Measurements from ENCODE around the gene TBCA. TPM values are rescaled to one million over a fixed set of nuclear protein-coding genes. Genes with fewer than 3 reads are reported as not detected.

The TBCA gene
- total RNA-seq, 4 donors from 2014 or later, result 140 to 203 (median 167) TPM

DNA sequence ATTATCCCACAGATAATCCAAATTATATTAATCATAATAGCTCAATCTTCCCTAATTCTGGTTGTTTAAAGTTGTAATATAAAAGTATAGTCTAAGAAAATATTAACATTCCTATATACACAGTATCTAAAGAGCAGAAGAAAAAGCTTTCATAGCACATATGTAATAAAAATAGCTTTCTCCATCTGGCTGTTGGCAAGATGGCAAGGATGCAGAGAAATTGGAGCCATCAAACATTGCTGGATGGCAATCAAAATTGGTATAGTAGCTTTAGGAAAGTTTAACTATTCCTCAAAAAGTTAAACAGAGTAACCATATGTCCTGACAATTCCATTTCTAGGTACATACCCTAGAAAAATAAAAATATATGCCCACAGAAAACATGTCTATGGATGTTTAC, 66.8 kb downstream of the TBCA start:
- TF ChIP-seq, protein P1, sequence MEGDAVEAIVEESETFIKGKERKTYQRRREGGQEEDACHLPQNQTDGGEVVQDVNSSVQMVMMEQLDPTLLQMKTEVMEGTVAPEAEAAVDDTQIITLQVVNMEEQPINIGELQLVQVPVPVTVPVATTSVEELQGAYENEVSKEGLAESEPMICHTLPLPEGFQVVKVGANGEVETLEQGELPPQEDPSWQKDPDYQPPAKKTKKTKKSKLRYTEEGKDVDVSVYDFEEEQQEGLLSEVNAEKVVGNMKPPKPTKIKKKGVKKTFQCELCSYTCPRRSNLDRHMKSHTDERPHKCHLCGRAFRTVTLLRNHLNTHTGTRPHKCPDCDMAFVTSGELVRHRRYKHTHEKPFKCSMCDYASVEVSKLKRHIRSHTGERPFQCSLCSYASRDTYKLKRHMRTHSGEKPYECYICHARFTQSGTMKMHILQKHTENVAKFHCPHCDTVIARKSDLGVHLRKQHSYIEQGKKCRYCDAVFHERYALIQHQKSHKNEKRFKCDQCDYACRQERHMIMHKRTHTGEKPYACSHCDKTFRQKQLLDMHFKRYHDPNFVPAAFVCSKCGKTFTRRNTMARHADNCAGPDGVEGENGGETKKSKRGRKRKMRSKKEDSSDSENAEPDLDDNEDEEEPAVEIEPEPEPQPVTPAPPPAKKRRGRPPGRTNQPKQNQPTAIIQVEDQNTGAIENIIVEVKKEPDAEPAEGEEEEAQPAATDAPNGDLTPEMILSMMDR (IDR thresholded peaks at IDR 0.05; ENCODE audit: low read depth), result no peak

DNA sequence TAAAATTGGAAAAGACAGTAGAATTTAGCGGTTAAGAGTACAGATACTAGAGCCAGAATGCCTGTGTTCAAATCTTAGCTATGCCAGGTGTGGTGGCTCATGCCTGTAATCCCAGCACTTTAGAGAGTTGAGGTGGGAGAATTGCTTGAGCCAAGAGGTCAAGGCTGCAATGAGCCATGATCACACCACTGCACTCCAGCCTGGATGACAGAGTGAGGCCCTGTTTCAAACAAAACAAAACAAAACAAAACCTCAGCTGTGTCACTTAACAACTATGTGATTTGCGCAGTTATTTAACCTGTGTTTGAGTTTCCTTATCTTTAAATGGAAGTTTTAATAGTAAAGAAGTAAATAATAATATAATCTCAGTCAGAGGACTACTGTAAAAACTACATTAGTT, 68.3 kb downstream of the TBCA start:
- TF ChIP-seq, protein P1 (IDR thresholded peaks at IDR 0.05; ENCODE audit: low read depth), result no peak

DNA sequence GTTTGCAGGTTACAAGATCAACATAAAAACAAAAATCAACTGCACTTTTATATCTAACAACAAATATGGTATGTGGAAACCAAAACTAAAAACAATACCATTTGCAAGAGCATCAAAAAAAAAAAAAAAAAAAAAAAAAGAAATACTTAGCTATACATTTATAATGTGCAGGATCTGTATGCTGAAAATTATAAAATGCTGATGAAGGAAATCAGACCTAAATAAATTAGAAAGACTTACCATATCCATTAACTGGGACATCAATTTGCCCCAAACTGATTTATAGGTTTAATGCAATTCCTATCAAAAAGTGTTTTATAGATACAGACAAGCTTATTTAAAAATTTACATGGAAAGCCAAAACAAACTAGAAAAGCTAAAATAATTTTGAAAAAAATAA, 77.2 kb downstream of the TBCA start:
- TF ChIP-seq, protein P1 (IDR thresholded peaks at IDR 0.05; ENCODE audit: low read depth), result no peak

DNA sequence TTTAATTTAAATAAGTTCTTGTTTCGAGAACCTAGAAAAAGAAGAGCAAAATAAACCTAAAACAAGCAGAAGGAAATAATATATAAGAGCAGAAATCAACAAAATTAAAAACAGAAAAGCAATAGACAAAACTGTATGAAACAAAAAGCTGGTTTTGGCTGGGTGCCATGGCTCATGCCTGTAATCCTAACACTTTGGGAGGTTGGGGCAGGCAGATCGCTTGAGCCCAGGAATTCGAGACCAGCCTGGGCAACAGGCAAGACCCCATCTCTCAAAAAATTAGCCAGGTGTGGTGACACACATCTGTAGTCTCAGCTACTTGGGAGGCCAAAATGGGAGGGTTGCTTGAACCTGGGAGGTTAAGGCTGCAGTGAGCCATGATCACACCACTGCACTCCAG, 78.4 kb downstream of the TBCA start:
- TF ChIP-seq, protein P1 (IDR thresholded peaks at IDR 0.05; ENCODE audit: low read depth), result no peak

DNA sequence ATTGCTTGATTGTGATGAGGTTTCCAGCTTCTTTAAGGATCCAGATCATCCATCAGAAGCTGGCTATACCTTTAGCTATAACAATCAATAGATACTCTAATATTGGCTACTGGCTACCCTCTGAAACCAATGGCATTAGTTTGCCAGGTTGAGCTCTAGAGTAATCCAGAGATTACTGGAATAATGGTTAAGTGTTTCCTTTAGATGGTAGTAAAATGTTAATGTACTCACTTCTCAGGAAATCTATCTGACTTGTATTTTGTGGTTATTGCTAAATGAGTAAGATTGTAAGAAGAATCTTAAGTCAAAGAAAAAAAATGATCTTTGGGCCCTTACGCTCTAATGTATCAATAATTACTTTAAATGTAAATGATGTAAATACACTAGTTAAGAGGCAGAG, 80.0 kb downstream of the TBCA start:
- TF ChIP-seq, protein P1 (IDR thresholded peaks at IDR 0.05; ENCODE audit: low read depth), result no peak

DNA sequence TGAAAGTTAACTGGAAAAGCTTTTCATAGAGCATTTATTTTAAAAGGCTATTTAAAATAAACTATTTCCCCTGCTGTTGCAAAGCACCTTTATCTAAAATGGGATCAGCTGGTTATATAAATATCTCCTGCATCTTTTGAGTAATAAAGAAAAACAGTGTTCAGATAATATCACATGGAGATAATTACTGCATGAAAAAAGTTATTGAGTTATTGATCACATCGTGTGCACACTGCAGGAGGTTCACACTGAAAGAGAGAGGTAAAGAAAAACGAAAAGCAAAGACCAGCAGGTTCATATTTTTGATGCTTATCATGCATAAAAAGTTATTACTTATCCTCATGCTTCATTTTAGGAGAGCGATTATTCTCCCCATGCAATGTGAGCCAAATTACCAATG, 82.2 kb downstream of the TBCA start:
- TF ChIP-seq, protein P1 (IDR thresholded peaks at IDR 0.05; ENCODE audit: low read depth), result no peak

DNA sequence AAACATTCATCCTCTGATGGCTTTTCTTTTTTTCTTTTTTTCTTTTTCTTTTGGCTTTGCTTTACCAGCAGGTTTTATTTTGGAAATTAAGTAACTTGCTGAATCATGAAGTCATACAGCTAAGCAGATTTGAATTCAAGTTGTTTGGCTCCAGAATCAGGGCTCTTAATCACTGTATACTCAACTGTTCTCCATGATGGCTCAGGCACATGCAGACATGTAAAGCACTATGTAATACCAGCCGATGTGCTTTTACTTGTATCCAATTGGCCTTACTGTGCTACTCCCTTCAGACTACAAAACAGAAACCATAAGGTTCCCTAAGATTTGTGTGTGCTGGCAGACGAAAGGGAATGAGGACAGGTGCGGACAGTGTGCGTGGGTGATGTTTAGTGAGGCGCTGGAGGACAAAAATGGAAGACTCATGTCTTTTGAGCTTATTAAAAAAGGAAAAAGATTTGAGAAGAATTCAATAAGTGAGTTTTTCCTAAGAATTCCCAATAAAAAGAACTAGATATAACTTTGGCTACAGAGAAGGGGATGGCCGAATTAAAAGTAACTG, 92.9 kb downstream of the TBCA start:
- TF ChIP-seq, protein P1 (IDR thresholded peaks at IDR 0.05; ENCODE audit: low read depth), result no peak

All from subcutaneous adipose tissue (tissue), 4 donors.